ENCODE data around the gene C2orf72.

Gene C2orf72

DNA sequence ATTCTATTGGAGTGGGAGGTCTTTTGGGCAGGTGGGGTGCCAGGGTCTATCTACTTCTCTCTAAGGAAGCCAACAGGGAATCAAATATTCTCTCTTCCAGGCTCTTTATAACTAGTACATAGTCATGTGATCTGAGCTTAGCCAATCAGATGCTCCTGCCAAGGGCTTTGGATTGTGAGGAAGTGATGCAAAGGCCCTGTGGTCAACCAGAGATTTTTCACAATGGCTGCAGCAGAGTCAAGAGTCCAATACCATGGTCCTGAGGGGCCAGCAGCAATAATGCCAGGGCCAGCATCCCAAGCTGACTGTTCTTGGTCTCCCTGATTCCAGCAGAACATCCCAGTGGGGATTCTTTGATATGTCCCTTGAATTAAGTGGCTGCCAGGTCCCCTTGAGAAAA, 8.4 kb upstream of the C2orf72 start:
- H3K4me3 ChIP-seq (replicated peaks in 1 of 2; ENCODE audit: low read depth in 2 of 2, low read length in 2 of 2) = no peak overlapping the region
- TF ChIP-seq, protein P1, sequence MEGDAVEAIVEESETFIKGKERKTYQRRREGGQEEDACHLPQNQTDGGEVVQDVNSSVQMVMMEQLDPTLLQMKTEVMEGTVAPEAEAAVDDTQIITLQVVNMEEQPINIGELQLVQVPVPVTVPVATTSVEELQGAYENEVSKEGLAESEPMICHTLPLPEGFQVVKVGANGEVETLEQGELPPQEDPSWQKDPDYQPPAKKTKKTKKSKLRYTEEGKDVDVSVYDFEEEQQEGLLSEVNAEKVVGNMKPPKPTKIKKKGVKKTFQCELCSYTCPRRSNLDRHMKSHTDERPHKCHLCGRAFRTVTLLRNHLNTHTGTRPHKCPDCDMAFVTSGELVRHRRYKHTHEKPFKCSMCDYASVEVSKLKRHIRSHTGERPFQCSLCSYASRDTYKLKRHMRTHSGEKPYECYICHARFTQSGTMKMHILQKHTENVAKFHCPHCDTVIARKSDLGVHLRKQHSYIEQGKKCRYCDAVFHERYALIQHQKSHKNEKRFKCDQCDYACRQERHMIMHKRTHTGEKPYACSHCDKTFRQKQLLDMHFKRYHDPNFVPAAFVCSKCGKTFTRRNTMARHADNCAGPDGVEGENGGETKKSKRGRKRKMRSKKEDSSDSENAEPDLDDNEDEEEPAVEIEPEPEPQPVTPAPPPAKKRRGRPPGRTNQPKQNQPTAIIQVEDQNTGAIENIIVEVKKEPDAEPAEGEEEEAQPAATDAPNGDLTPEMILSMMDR (IDR thresholded peaks at IDR 0.05; ENCODE audit: low read depth, low read length) = no peak
- no peak for DNase-seq (ENCODE audit: low read depth in 2 of 2)

DNA sequence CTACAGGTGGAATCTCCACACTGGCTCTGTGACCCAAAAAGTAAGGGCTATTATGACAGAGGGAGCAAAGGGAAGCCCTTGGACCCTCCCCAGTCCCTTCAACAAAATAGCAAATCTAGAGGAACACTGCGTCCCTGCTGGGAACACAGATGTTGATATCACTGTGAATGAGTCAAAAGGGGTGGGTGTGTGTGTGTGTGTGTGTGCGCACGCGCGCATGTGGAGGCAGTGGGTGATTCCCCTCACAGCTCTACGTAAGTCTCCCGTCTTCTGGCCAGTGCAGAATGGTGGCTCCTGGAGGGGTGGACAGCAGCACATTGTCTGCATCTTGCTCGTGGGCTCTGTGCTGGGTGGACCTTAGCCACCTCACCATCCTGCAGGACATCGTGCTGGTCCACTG, 7.8 kb upstream of the C2orf72 start:
- TF ChIP-seq, protein P1 (IDR thresholded peaks at IDR 0.05; ENCODE audit: low read depth, low read length) = no peak
- no peak overlapping the region for H3K4me3 ChIP-seq (replicated peaks in 1 of 2; ENCODE audit: low read depth in 2 of 2, low read length in 2 of 2)
- DNase-seq (ENCODE audit: low read depth in 2 of 2) = no peak

DNA sequence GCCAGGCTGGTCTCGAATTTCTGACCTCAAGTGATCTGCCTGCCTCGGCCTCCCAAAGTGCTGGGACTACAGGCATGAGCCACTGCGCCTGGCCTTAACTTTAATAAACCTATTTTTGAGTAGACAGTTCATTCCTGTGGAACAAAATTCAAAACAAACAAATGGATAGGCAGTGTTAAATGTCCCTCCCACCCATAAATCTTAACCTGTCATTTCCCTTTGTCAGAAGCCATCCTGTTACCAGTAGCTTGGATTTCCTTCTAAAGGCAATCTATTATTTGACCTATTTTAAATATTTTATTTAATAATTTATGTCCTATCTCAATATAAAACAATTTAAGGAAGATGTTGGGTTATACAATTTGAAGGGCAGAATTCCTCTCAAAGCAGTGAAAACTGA, 6.6 kb upstream of the C2orf72 start:
- no peak overlapping the region for H3K4me3 ChIP-seq (replicated peaks in 1 of 2; ENCODE audit: low read depth in 2 of 2, low read length in 2 of 2)
- DNase-seq (ENCODE audit: low read depth in 2 of 2) = no peak
- TF ChIP-seq, protein P1 (IDR thresholded peaks at IDR 0.05; ENCODE audit: low read depth, low read length) = no peak

DNA sequence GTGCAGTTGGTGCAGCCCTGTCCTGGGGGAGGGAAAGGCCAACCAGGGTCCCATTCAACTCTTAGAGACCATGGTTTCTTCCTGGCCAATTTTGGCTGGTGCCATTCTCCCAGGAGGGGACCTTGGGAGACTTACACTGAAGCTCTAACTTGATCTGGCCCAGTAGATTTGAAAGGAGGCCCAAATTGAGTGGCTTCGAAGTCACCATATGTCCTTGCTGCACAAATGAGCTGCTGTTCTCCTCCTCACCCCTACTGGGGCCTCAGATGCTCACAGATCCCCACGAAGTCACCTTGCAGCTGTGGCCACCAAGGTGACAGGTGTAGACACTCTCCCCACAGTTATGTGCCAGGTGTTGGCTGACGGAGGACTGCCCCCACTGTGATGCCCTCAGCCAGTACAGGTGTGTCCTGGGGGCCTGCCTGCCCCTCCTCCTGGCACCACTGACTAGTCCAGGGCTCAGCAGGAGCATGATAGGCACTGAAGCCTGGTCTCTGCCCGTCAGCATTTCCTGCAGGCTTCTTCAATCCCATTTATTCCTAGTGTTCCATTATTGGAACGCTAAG, 4.7 kb upstream of the C2orf72 start:
- no peak overlapping the region for H3K4me3 ChIP-seq (replicated peaks in 1 of 2; ENCODE audit: low read depth in 2 of 2, low read length in 2 of 2)
- TF ChIP-seq, protein P1 (IDR thresholded peaks at IDR 0.05; ENCODE audit: low read depth, low read length) = no peak

DNA sequence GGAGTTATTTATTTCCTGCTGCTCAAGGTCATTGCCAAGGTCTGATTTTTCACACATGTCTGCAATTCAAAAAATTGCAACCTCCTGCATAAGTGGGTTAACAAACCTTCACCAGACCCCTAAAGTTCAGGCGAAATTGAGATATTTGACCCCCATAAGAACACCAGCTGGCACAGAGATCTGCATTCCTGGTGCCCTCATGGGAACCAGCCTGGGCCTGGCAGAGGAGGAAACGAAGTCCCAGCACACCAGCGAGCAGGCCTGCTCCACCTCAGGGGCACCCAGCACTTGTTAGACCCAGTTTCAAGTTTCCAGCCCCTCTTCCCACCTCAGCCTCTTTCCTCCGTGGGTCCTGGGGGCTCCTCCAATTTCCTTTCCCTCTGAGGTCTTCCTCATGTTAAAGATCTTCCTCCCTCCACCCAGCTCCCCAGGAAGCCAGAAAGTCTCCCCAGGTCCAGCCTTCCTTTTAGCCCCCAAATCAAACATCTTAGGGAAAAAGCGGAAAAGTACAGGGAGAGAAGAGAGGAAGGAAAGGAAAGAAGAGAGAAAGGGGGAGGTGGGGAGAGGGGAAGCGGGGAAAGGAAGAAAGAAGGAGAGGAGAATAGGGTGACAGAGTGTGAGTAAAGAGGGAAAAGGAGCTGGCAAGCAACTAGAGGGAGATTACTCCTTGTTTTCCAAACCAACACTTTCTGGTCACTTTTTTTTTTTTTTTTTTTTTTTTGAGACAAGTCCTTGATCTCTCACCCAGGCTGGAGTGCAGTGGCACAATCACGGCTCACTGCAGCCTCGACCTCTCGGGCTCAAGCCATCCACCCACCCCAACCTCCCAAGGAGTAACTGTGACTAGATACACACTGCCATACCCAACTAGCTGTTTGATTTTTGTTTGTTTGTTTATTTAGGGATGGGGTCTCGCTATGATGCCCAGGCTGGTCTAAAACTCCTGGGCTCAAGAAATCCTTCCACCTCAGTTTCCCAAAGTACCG, 3.9 kb upstream of the C2orf72 start:
- TF ChIP-seq, protein P1 (IDR thresholded peaks at IDR 0.05; ENCODE audit: low read depth, low read length) = no peak

More for the DNA sequence above, 4.7 kb upstream of the C2orf72 start:
- DNase-seq (ENCODE audit: low read depth in 2 of 2) = no peak

DNA sequence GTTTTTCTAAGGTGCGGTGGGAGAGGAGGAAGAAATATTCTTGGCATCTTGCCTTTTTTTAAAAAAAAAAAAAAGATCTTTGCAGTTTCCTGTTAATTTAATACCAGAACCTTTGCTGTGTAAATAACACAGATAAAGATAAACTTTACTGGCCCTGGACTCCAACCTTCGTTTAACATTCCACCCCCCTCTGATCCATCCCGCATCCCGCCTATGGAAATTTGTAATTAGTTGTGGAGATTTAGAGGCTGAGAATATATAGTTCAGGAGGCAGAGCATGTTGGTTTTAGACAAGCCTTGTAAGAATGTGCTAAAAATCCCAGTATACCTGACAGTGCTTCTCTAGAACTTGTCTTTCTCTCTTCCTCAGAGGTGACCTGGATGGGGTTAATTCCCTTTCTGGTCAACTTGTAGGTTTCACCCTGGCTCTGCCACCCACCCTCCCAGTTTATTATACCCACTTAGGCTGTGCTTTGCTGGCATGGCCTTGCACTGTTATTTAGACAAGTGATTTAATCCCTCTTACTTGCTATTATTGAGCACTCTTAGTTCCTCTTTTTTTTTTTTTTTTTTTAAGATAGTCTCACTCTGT, 2.9 kb upstream of the C2orf72 start:
- H3K4me3 ChIP-seq (replicated peaks in 1 of 2; ENCODE audit: low read depth in 2 of 2, low read length in 2 of 2) = no peak overlapping the region
- TF ChIP-seq, protein P1 (IDR thresholded peaks at IDR 0.05; ENCODE audit: low read depth, low read length) = no peak
- no peak for DNase-seq (ENCODE audit: low read depth in 2 of 2)

More for the DNA sequence above, 3.9 kb upstream of the C2orf72 start:
- DNase-seq (ENCODE audit: low read depth in 2 of 2) = no peak
- no peak overlapping the region for H3K4me3 ChIP-seq (replicated peaks in 1 of 2; ENCODE audit: low read depth in 2 of 2, low read length in 2 of 2)
